GM19467 (cell line): Measurements from ENCODE around the gene PREX1.
"Not testable (repeated sequence)": the region's sequence is repeated elsewhere in the genome, so short reads cannot be mapped to it uniquely, and the experiment has no call there.

ENCODE experiments used
- ATAC-seq: cut with Tn5 transposase; IDR thresholded peaks from one replicate; pipeline ENCODE4 v1.9.1; 2021; ENCODE audit warnings: mild to moderate bottlenecking, moderate library complexity; ENCODE audit not compliant: unreplicated experiment

Gene PREX1, protein sequence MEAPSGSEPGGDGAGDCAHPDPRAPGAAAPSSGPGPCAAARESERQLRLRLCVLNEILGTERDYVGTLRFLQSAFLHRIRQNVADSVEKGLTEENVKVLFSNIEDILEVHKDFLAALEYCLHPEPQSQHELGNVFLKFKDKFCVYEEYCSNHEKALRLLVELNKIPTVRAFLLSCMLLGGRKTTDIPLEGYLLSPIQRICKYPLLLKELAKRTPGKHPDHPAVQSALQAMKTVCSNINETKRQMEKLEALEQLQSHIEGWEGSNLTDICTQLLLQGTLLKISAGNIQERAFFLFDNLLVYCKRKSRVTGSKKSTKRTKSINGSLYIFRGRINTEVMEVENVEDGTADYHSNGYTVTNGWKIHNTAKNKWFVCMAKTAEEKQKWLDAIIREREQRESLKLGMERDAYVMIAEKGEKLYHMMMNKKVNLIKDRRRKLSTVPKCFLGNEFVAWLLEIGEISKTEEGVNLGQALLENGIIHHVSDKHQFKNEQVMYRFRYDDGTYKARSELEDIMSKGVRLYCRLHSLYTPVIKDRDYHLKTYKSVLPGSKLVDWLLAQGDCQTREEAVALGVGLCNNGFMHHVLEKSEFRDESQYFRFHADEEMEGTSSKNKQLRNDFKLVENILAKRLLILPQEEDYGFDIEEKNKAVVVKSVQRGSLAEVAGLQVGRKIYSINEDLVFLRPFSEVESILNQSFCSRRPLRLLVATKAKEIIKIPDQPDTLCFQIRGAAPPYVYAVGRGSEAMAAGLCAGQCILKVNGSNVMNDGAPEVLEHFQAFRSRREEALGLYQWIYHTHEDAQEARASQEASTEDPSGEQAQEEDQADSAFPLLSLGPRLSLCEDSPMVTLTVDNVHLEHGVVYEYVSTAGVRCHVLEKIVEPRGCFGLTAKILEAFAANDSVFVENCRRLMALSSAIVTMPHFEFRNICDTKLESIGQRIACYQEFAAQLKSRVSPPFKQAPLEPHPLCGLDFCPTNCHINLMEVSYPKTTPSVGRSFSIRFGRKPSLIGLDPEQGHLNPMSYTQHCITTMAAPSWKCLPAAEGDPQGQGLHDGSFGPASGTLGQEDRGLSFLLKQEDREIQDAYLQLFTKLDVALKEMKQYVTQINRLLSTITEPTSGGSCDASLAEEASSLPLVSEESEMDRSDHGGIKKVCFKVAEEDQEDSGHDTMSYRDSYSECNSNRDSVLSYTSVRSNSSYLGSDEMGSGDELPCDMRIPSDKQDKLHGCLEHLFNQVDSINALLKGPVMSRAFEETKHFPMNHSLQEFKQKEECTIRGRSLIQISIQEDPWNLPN (N-terminal part only)

DNA sequence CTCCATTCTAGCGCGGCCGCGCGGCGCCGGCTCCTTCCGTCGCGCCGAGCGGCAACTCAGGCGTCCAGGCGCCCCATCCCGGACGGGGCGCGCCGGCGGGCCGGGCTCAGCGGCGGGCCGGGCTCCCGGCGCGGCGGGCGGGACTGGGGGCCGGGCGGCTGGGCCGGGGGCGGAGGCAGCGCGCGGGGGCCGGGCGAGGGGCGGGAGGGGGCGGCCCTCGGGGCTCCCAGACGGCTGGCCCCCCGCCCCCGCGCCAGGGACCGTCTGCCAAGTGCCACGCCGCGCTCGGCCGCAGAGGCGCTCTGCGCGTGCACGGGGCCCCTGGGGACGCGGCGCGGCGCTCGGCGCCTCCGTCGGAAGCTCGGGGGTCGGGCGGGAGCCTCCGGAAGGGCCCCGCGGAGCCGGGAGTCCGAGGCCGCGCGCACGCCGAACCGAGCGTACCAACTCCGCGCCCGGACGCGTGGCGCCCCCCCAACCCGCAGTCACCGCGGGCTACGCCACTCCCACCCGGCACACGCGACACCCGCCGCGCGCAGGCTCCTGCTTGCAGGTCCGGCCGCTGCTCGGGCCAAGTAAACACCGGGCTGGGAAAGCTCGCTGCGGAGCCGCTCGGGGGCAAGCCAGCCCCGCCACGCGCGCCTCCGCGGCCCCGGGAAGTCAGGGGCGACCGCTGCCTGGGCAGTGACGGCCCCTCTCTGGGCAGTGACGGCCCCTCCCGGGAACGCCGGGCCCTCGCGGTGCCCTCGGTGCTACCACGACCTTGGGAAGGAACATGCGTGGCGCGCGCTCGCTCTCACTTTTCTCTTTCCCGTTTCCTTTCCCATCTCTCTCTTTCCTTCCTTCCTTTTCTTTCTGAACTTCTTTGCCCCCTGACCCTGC lies at the start of gene PREX1:
Gene PREX1, minus strand, starts transcription at position 145 of the 879 bp plus-strand sequence. Its CDS starts 139 bp downstream, at position 6.
- ATAC-seq: peak; percentile 47

DNA sequence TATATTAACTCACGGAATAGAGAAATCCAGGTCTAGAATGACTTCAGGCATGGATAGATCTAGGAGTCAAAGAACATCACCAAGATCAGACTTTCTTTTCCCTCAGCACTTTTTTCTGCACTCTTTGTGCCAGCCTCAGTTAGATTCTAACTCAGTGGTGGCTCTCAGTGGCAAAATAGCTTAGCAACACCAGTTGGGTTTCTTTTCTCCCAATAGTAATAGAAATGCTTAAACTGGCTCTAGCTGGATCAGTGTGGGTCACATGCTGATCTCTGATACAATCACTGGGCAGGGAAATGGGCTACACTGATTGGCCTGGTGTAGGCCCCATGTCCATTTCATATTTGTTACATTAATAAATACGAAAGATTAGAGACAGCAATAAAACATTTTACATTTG lies 49.5 kb upstream of the PREX1 start:
- ATAC-seq: no peak

DNA sequence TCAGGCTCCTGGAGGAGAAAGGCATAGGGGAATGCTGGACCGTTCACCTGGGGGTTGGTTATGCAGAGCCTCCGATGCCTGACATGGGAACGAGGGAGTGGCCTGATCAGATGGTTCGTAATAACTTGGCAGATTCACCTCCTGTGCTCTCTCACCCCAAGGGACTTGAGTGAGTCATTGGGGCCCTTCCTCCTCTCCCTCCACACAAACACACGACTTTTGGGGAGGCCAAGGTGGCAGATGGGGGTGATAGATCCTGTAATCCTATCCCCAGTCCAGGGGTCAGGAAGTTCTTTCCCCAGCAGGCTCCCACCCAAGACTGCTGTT lies 48.1 kb upstream of the PREX1 start:
- ATAC-seq: no peak

GRCh38 chr20:48875233-48875913 lies 47.6 kb upstream of the PREX1 start:
- no peak for ATAC-seq

GRCh38 chr20:48869442-48869841 lies 41.6 kb upstream of the PREX1 start:
- not testable (repeated sequence) for ATAC-seq

DNA sequence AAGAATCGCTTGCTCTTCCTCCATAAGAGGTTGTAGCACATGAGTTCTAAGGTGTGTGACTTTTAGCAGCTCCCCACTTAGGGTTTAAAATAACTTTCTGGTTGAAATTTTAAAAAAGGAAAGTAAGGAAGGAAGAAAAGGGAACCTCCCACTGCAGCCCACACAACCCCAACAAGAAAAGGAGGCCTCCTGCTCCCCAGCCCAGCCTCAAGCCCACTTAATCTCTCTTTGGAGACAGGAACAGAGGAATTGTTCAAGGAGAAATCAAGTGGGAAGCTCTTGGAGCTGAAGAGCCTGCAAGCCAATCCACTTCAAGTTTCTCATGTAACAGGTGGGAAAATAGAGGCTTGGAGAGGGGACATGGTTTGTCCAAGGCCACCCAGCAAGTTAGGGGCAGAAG lies 39.1 kb upstream of the PREX1 start:
- no peak for ATAC-seq

GRCh38 chr20:48864738-48865318 lies 37.0 kb upstream of the PREX1 start:
- no peak for ATAC-seq

DNA sequence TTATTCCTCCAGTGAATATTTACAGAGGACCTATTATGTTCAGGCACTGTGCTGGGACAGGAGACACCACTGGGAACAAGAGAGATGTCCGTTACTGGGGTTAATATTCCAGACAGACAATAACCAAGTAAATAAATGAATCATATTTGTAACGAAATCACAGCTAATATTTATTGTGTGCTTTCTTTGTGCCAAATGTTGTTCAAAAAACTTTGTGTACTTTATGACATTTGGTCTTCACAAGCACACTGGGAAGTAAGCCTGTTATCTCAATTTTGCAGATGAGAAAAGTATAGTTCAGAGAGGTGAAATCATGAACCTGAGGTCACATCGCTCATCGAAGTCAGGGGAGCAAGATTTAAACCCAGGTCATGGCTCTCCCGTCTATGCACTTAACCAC lies 36.5 kb upstream of the PREX1 start:
- no peak for ATAC-seq

GRCh38 chr20:48862279-48862678 lies 34.5 kb upstream of the PREX1 start:
- ATAC-seq: no peak

DNA sequence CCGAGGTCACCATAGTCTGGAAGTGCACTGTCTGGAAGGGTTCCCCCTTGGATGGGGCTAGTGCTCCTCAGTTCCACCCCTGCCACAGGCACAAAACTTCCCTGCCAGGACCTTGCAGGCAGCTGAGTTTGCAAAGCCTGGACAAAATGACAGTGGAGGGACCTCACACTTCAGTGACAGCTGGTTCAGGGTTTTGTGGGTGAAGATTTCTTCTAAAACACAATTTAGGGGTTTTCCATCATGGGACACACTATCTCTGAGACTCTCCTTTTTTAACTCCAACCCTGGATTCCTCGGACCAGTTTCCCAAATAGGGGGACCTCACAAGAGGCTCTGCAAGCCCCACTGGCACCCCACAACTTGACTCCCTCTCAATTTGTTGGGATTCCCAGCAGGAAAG lies 33.6 kb upstream of the PREX1 start:
- ATAC-seq: no peak

DNA sequence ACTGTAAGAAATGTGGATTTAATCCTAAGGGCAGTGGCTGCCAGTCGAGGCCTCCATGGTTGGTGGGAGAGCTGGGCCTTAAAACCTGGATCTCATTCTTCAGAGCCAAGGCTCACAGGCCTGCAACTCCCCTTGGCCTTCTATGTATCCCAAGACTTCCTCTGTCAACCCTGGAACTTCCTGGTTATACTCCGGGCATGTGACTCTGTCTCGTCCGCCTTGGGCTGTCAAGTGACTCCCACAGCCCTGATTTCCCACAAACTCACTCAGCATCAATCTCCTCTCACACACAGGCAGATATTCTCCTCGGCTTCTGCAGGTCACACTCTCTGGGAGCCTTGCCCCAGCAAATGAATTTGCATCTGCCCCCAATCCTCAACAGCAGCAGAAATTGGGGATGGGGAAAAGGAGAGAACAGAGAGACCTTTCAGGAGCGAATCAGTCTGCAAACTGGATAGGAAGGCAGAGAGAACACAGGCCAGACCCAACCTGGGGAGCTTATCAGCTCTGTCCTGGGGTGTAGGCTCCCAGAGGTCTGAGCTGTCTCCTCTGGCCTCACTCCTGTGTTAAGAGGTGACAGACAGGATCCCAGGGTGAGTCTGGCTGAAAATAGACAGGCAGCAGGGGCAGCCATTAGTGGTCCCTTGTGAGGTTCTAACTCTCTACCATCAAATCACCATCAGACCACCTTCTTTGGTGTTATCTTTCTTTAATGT lies 30.4 kb upstream of the PREX1 start:
- no peak for ATAC-seq

DNA sequence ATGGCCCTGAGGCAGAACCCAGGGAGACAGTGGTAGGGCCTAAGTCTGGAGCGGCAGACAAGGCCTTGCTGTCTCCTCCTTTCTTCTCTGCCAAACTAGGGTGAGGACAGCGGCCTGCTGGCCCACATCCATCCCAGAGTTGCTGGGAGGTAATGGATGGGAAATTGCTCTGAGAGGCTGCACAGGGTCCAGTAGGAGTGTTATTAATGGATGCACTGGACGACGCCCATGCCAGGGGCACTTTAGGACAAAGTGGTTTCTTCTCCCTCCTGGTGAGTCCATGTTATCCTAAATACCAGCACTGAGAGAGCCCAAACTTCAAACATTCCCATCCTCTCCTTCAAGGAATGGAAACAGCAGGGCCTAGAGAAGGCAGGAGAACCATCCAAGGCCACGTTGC lies 28.3 kb upstream of the PREX1 start:
- no peak for ATAC-seq

DNA sequence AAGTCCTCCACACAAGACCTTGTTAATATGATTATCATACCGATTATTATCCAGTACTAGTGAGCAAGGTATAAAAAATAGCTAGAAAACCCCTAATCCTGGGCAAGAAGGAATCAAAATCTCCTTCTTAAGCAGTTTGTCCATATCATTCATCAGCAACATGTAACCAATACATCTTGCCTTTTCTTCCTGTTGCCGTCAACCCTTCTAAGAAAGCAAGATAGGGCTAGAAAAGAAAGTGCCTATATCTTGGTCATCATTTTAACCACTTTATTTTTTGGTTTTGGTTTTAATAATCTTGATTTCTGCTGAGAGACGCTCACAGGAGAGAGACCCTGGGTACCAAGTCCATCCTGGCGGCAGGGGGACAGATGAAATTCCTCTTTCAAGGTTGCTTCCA lies 27.2 kb upstream of the PREX1 start:
- ATAC-seq: no peak

DNA sequence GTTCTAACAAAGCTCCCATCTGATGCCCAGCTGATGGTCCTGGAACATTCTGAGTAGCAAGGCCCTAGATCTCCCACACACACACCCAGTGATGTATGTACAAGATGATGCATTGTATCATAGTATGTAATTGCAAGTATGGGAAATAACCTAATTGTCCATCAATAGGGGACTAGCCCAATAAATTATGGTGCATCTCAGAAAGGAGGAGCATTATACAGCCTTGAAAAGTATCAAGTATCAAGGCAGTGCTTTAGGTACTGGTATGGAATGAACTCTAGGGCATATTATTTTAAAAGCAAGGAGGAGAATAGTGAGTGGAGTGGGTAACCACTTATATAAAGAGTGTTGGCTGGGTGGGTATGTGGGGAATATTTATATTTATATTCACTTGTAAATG lies 24.8 kb upstream of the PREX1 start:
- ATAC-seq: no peak

GRCh38 chr20:48851579-48851978 lies 23.8 kb upstream of the PREX1 start:
- ATAC-seq: no peak

DNA sequence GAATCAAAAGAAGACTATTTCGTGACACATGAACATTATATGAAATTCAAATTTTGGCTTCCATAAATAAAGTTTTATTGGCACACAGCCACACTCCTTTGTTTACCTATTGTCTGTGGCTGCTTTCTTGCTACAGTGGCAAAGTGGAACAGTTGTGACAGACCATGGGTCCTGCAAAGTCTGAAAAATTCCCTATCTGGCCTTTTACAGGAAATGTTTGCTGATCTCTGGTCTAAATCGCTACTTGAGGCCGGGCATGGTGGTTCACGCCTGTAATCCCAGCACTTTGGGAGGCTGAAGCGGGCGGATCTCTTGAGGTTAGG lies 23.1 kb upstream of the PREX1 start:
- no peak for ATAC-seq

- no peak for ATAC-seq
Measured at GRCh38 chr20:48850257-48850976, 22.6 kb upstream of the PREX1 start.

DNA sequence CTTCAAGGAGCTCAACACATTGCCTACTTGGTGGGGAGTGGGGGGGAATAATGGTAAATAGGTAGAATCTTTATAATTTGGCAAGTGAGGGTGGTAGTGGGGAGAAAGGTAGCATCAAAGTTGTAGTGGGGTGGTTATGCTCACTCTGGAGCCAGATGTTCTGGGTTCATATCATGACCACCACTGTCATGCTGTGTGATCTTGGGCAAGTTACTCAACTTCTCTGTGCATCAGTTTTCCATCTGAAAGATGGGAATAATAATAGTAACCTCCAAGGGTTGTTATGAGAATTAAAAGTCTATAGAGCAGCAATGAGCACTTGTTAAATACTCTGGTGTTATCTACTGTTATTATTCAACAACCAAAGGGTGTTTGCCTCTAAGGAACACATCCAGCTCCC lies 22.0 kb upstream of the PREX1 start:
- ATAC-seq: no peak
